Measurements from ENCODE around the gene AFP.

Gene AFP

GRCh38 chr4:73445383-73446335, 9.6 kb downstream of the AFP start:
- Histone ChIP-seq H3K27ac (no peak overlapping the region), H3K36me3 (no peaks in the 10 kb centered on the region), H3K27me3 (ENCODE audit: insufficient read depth, low read depth, severe bottlenecking) (no peaks in the 10 kb centered on the region), H3K9me3 (ENCODE audit: severe bottlenecking) (no peaks in the 10 kb centered on the region), H3K4me3 (ENCODE audit: low read depth, low read length) (no peak overlapping the region)
- DNase-seq: no peak
- no peak for TF ChIP-seq CTCF (IDR thresholded peaks at IDR 0.05; ENCODE audit: low read depth, low read length)

DNA sequence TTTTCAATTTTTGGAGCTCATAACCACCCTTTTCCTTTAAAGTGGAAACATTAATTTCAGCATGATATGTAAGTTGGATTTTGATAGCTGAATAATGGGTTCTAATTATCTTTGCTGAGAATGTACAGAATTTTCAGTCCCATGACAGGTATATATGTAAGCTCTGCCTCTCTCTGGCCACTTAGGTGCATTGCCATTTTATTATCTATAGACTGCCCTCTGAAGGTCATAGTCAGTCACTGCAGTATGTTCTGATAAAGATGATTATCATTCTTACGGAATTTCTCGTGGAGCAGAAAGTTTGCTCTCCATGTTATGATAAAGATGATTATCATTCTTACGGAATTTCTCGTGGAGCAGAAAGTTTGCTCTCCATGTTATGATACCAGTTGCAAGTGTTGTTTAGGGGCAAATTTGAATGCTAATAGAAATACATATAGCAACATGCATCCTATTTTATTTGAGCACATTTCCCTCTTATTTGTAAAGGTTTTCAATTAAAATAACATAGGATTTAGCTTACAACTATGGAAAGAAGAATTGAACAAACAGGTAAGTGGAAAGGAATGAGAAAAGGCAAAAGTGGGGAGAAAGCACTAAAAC, 10.4 kb downstream of the AFP start:
- no peaks in the 10 kb centered on the region for H3K36me3 ChIP-seq
- TF ChIP-seq CTCF (IDR thresholded peaks at IDR 0.05; ENCODE audit: low read depth, low read length): peak; percentile 64

DNA sequence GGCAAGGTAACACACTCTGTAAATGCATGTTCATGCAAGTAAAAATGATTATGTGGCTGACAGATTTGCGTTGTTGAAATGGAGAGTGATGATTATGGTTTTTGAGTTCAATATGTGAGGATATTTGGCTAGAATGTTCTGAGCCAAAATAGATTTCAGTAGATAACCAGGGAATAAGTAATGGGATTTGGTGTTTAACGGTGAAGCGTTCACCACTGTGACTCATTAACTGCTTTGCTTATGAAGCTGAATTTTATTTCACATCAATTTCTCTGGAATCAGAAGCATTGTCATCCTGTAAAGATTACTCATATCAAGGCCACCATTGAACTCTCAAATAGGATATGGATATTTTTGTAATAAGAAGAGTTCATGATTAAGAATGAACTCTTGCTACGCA, 11.7 kb downstream of the AFP start:
- Histone ChIP-seq H3K9me3 (ENCODE audit: severe bottlenecking) (no peaks in the 10 kb centered on the region), H3K36me3 (no peaks in the 10 kb centered on the region), H3K27me3 (ENCODE audit: insufficient read depth, low read depth, severe bottlenecking) (no peaks in the 10 kb centered on the region), H3K4me3 (ENCODE audit: low read depth, low read length) (no peak overlapping the region), H3K27ac (no peak overlapping the region)
- no peak for TF ChIP-seq CTCF (IDR thresholded peaks at IDR 0.05; ENCODE audit: low read depth, low read length)
- DNase-seq: no peak

More for the DNA sequence above, 10.4 kb downstream of the AFP start:
- Histone ChIP-seq H3K9me3 (ENCODE audit: severe bottlenecking) (no peaks in the 10 kb centered on the region), H3K27me3 (ENCODE audit: insufficient read depth, low read depth, severe bottlenecking) (no peaks in the 10 kb centered on the region), H3K4me3 (ENCODE audit: low read depth, low read length) (no peak overlapping the region), H3K27ac (no peak overlapping the region)
- peak; percentile 10 for DNase-seq

DNA sequence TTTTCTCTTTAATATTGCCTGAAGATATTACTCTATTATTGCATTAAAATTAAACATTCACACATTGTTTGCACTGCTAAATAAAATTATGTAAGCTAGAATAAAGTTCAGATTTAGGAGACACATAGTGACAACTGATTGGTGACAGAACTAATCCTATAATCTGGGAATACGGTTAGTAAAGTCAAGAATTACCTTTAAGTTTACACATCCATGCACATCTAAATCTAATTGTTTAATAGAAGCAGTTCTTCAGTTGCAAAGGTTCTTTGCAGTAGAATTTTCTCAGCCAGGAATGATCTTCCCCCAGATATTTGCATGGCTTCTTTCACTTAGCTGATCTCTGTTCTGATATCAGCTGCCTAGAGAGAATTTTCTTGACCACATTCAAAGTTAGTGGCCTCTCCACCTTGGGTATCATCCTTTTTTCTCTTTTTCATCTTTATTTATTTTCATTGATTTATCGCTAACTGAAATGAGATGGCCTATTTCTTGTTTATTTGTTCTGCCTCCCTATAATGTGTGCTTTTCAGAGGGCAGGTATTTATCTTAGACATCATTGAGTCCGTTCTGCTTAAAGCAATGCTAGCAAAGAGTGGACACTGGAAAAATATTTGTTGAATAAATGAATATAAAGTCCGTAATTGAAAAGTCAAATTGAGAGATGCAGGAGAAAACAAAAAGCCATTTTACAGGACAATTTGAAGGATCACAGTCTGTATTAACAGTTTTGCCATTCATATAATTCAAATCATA, 12.6 kb downstream of the AFP start:
- Histone ChIP-seq H3K36me3 (no peaks in the 10 kb centered on the region), H3K27ac (no peak overlapping the region), H3K9me3 (ENCODE audit: severe bottlenecking) (no peaks in the 10 kb centered on the region), H3K4me3 (ENCODE audit: low read depth, low read length) (no peak overlapping the region), H3K27me3 (ENCODE audit: insufficient read depth, low read depth, severe bottlenecking) (no peaks in the 10 kb centered on the region)
- DNase-seq: no peak
- no peak for TF ChIP-seq CTCF (IDR thresholded peaks at IDR 0.05; ENCODE audit: low read depth, low read length)

- no peak for TF ChIP-seq CTCF (IDR thresholded peaks at IDR 0.05; ENCODE audit: low read depth, low read length)
- Histone ChIP-seq H3K4me3 (ENCODE audit: low read depth, low read length) (no peak overlapping the region), H3K27me3 (ENCODE audit: insufficient read depth, low read depth, severe bottlenecking) (no peaks in the 10 kb centered on the region), H3K9me3 (ENCODE audit: severe bottlenecking) (no peaks in the 10 kb centered on the region), H3K36me3 (no peaks in the 10 kb centered on the region), H3K27ac (no peak overlapping the region)
- DNase-seq: peak; percentile 24
Observed at GRCh38 chr4:73450398-73451004, 14.5 kb downstream of the AFP start.

Measured in WERI-Rb-1 (cell line).